ENCODE measurements around the gene RAB8A. TPM values are rescaled to one million over a fixed set of nuclear protein-coding genes. Genes with fewer than 3 reads are reported as not detected.

The RAB8A gene
- total RNA-seq, 1 experiment from 2014 or later, result 108 TPM

DNA sequence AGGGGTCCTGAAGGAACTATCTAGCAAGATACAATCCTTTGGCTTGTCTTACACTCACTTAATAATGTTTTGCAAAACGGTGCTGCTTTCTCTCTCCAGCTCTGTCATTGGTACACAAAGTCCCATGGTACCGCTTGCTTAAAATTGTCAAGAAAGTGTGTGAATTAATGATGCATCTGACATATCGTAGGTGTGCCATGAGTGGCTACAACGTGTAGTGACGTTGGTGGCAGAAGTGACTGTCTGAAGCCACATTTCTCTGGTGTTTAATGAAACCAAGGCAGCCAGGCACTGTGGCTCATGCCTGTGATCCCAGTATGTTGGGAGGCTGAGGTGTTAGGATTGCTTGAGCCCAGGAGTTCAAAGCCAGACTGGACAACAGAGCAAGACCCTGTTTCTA is 34.4 kb downstream of the RAB8A start:
- Histone ChIP-seq H3K36me3 (ENCODE audit: control insufficient read depth, insufficient read depth, low read length) (no peaks in the 10 kb centered on the region), H3K27me3 (replicated peaks; ENCODE audit: control insufficient read depth, insufficient read depth, low read length) (no peaks in the 10 kb centered on the region), H3K4me1 (peaks cover 5% of the 10 kb centered on the region; the same call in 1 of the 2 replicates), H3K9me3 (no peaks in the 10 kb centered on the region), H3K4me3 (ENCODE audit: low read depth, low read length) (no peak overlapping the region)
- no TSS peak for BruUV-seq (replicated peaks)
- Mint-ChIP-seq H3K27me3 (ENCODE audit: insufficient read depth, unreplicated experiment) (no peaks in the 10 kb centered on the region), H3K27ac (ENCODE audit: unreplicated experiment) (no peak overlapping the region), H3K9me3 (ENCODE audit: unreplicated experiment) (no peaks in the 10 kb centered on the region), H3K4me1 (ENCODE audit: low read depth, unreplicated experiment) (peaks cover 14% of the 10 kb centered on the region), H3K36me3 (ENCODE audit: insufficient read depth, unreplicated experiment) (no peaks in the 10 kb centered on the region), H3K4me3 (ENCODE audit: unreplicated experiment) (no peak overlapping the region)
- TF ChIP-seq, protein P1, sequence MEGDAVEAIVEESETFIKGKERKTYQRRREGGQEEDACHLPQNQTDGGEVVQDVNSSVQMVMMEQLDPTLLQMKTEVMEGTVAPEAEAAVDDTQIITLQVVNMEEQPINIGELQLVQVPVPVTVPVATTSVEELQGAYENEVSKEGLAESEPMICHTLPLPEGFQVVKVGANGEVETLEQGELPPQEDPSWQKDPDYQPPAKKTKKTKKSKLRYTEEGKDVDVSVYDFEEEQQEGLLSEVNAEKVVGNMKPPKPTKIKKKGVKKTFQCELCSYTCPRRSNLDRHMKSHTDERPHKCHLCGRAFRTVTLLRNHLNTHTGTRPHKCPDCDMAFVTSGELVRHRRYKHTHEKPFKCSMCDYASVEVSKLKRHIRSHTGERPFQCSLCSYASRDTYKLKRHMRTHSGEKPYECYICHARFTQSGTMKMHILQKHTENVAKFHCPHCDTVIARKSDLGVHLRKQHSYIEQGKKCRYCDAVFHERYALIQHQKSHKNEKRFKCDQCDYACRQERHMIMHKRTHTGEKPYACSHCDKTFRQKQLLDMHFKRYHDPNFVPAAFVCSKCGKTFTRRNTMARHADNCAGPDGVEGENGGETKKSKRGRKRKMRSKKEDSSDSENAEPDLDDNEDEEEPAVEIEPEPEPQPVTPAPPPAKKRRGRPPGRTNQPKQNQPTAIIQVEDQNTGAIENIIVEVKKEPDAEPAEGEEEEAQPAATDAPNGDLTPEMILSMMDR (IDR thresholded peaks at IDR 0.05; ENCODE audit: insufficient read depth in 1 of 2, low read depth in 1 of 2, low read length in 1 of 2, severe bottlenecking in 1 of 2, unreplicated experiment in 1 of 2), result no peak
- CTCF ChIA-PET, result no interaction called here
- DNase-seq, result no peak
- POLR2A ChIA-PET, result interaction anchor here (1.3 kb wide), 1 partner anchor 39 kb away, joined by 4 read pairs; the partner anchor contains the start of gene FAM32A
- intact Hi-C loops (cut with micrococcal nuclease; ENCODE audit: unreplicated experiment), result no loop called here

GRCh38 chr19:16148443-16149229 is 36.9 kb downstream of the RAB8A start:
- Histone ChIP-seq H3K36me3 (ENCODE audit: control insufficient read depth, insufficient read depth, low read length) (no peaks in the 10 kb centered on the region), H3K9me3 (no peaks in the 10 kb centered on the region), H3K27me3 (replicated peaks; ENCODE audit: control insufficient read depth, insufficient read depth, low read length) (no peaks in the 10 kb centered on the region), H3K4me1 (peaks cover 5% of the 10 kb centered on the region; the same call in 1 of the 2 replicates), H3K4me3 (ENCODE audit: low read depth, low read length) (no peak overlapping the region)
- H3K36me3 Mint-ChIP-seq (ENCODE audit: insufficient read depth, unreplicated experiment), result no peaks in the 10 kb centered on the region
- POLR2A ChIA-PET, result no interaction called here
- no peaks in the 10 kb centered on the region for H3K27me3 Mint-ChIP-seq (ENCODE audit: insufficient read depth, unreplicated experiment)
- H3K27ac Mint-ChIP-seq (ENCODE audit: unreplicated experiment), result no peak overlapping the region
- TF ChIP-seq, protein P1 (IDR thresholded peaks at IDR 0.05; ENCODE audit: insufficient read depth in 1 of 2, low read depth in 1 of 2, low read length in 1 of 2, severe bottlenecking in 1 of 2, unreplicated experiment in 1 of 2), result no peak
- intact Hi-C loops (cut with micrococcal nuclease; ENCODE audit: unreplicated experiment), result no loop called here
- H3K9me3 Mint-ChIP-seq (ENCODE audit: unreplicated experiment), result no peaks in the 10 kb centered on the region
- no peak for DNase-seq
- CTCF ChIA-PET, result no interaction called here
- BruUV-seq (replicated peaks), result no TSS peak
- peaks cover 6% of the 10 kb centered on the region for H3K4me1 Mint-ChIP-seq (ENCODE audit: low read depth, unreplicated experiment)
- H3K4me3 Mint-ChIP-seq (ENCODE audit: unreplicated experiment), result no peak overlapping the region

DNA sequence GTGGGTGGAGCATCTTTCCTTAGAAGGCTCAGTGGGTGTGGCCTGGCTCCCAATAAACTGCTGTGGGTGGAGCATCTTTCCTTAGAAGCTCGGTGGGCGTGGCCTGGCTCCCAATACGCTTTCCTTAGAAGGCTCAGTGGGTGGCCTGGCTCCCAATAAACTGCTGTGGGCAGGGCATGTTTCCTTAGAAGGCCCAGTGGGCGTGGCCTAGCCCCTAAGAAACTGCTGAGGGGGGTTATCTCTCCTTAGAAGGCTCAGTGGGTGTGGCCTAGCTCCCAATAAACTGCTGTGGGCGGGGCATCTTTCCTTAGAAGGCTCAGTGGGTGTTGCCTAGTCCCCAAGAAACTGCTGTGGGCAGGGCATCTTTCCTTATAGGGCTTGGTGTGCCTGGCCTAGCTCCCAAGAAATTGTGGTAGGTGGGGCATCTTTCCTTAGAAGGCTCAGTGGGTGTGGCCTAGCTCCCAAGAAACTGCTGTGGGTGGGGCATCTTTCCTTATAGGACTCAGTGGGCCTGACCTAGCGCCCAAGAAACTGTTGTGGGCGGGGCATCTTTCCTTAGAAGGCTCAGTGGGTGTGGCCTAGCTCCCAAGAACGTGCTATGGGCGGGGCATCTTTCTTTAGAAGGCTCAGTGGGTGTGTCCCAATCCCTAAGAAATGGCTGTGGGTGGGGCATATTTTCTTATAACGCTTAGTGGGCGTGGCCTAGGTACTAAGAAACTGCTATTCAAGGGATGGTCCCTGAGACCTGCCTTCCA is 42.1 kb downstream of the RAB8A start:
- H3K27me3 ChIP-seq (replicated peaks; ENCODE audit: control insufficient read depth, insufficient read depth, low read length), result no peaks in the 10 kb centered on the region
- DNase-seq, result no peak
- TF ChIP-seq, protein P1 (IDR thresholded peaks at IDR 0.05; ENCODE audit: insufficient read depth in 1 of 2, low read depth in 1 of 2, low read length in 1 of 2, severe bottlenecking in 1 of 2, unreplicated experiment in 1 of 2), result no peak
- POLR2A ChIA-PET, result no interaction called here
- H3K4me1 Mint-ChIP-seq (ENCODE audit: low read depth, unreplicated experiment), result no peaks in the 10 kb centered on the region
- H3K4me3 ChIP-seq (ENCODE audit: low read depth, low read length), result no peak overlapping the region
- H3K4me1 ChIP-seq, result no peaks in the 10 kb centered on the region
- intact Hi-C loops (cut with micrococcal nuclease; ENCODE audit: unreplicated experiment), result no loop called here
- H3K4me3 Mint-ChIP-seq (ENCODE audit: unreplicated experiment), result no peak overlapping the region
- no peaks in the 10 kb centered on the region for H3K27me3 Mint-ChIP-seq (ENCODE audit: insufficient read depth, unreplicated experiment)
- no peaks in the 10 kb centered on the region for H3K36me3 ChIP-seq (ENCODE audit: control insufficient read depth, insufficient read depth, low read length)
- no peak overlapping the region for H3K27ac Mint-ChIP-seq (ENCODE audit: unreplicated experiment)
- BruUV-seq (replicated peaks), result no TSS peak
- no peaks in the 10 kb centered on the region for H3K9me3 Mint-ChIP-seq (ENCODE audit: unreplicated experiment)
- H3K36me3 Mint-ChIP-seq (ENCODE audit: insufficient read depth, unreplicated experiment), result no peaks in the 10 kb centered on the region
- CTCF ChIA-PET, result no interaction called here
- H3K9me3 ChIP-seq, result no peaks in the 10 kb centered on the region
